Left lung (tissue), 10 donors: ENCODE measurements around the gene PADI1. TPM values are rescaled to one million over a fixed set of nuclear protein-coding genes. Genes with fewer than 3 reads are reported as not detected.

Source experiments
- ATAC-seq: fragments of 200-7000 bp; cut with Tn5 transposase; one replicate; pipeline ENCODE4 v1.9.1; 2020; ENCODE audit warnings: moderate library complexity
- DNase-seq, 4 donors: peaks; one replicate each; pipeline ENCODE4 v3.0.0-alpha.2; 2013 to 2020
- H3K27ac ChIP-seq, 2 donors: fragments of 200-600 bp; sonication (generic) in 1 of 2; one replicate each; pipeline versions ENCODE4 v1.5.0 to v1.8.0; 2020 to 2021
- H3K27me3 ChIP-seq, 2 donors: fragments of 200-600 bp; sonication (generic) in 1 of 2; one replicate each; pipeline versions ENCODE4 v1.5.0 to v1.8.0; 2020 to 2021
- H3K36me3 ChIP-seq, 2 donors: fragments of 200-600 bp; sonication (generic) in 1 of 2; one replicate each; pipeline versions ENCODE4 v1.5.0 to v1.8.0; 2020 to 2021
- H3K4me1 ChIP-seq, 2 donors: fragments of 200-600 bp; one replicate each; pipeline ENCODE4 v1.8.0; 2021
- H3K4me3 ChIP-seq, 2 donors: fragments of 200-600 bp; sonication (generic) in 1 of 2; one replicate each; pipeline versions ENCODE4 v1.5.0 to v1.8.0; 2020 to 2021; ENCODE audit warnings: mild to moderate bottlenecking in 1 of 2
- H3K9me3 ChIP-seq, 2 donors: fragments of 200-600 bp; sonication (generic) in 1 of 2; one replicate each; pipeline versions ENCODE4 v1.5.0 to v1.8.0; 2020 to 2021
- intact Hi-C, 2 donors: fragments of 100-400 bp; cut with DNase I; formaldehyde crosslinking; loops; one replicate each; pipeline versions ENCODE4 v1.11.2 to v1.14.2; 2022
- polyA plus RNA-seq, 6 donors: library from polyadenylated mRNA; unstranded; fragments of 120-200 nt; gene quantifications; one replicate each; pipeline ENCODE4 v1.2.1, GENCODE V29; 2013; ENCODE audit not compliant: insufficient read length in 6 of 6
- total RNA-seq, 2 donors: library from RNA; stranded (reverse); fragmentation: NEBNext Ultra II Directional; extraction: Animal tissue kit (Norgen Biotek cat#: 25700); gene quantifications; one replicate each; pipeline ENCODE4 v1.2.1, GENCODE V29; 2021
- TF ChIP-seq, protein P1 (sequence below), 2 donors: fragments of 200-600 bp; sonication (generic) in 1 of 2; IDR thresholded peaks; one replicate each; pipeline versions ENCODE4 v1.5.0 to v1.8.0; 2021; ENCODE audit warnings: antibody characterized with exemption in 2 of 2
- donor health status: DM: no; HTN: yes; CAD: no.
- donor health status: DM: no; HTN: no; CAD: no.

Gene PADI1
- total and polyA plus RNA-seq, 8 donors, result not detected

DNA sequence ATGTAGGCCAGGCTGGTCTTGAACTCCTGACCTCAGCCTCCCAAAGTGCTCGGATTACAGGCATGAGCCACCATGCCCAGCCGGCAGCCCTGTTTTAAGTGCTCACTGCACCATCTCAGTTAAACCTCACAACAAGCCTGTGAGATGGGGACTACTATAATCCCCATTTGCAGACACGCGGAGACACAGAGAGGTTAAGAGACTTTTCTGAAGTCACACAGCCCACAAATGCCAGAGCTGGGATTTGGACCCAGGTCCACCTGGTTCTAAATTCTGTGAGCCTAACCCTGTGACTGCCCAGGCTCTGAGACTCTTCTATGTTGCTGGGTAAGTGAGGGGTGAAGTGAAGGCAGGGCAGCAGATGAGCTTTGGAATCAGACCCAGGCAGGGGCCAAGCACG, 6.4 kb downstream of the PADI1 start:
- H3K27ac ChIP-seq, result no peak overlapping the region
- intact Hi-C loops, result no loop called here
- ATAC-seq, result no peak

DNA sequence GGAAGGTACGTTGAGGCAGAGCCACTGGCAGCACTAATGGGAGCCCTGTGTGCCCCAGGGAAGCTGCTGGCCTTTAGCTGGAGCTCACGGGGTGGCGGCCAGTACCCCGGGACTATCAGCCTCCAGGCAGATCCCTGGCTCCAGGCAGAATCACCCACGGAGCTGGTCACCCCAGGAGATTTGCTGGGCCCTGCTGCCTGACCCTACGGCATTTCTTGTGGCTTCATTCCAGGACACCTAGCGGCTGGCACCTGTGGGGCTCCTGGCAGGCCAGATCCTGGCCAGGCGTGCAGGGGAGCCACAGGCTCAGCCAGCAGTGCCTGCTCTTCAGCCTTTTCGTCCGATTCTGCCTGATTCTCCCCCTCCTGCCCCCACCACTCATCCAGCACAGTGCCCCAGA, 7.1 kb downstream of the PADI1 start:
- no peak for ATAC-seq

More for the DNA sequence above, 6.4 kb downstream of the PADI1 start:
- Histone ChIP-seq H3K27me3 (peaks cover 0 to 57% of the 10 kb centered on the region in 2 donors), H3K36me3 (no peaks in the 10 kb centered on the region), H3K4me1 (peaks cover 5 to 23% of the 10 kb centered on the region in 2 donors), H3K9me3 (no peaks in the 10 kb centered on the region), H3K4me3 (no peak overlapping the region)
- TF ChIP-seq, protein P1, sequence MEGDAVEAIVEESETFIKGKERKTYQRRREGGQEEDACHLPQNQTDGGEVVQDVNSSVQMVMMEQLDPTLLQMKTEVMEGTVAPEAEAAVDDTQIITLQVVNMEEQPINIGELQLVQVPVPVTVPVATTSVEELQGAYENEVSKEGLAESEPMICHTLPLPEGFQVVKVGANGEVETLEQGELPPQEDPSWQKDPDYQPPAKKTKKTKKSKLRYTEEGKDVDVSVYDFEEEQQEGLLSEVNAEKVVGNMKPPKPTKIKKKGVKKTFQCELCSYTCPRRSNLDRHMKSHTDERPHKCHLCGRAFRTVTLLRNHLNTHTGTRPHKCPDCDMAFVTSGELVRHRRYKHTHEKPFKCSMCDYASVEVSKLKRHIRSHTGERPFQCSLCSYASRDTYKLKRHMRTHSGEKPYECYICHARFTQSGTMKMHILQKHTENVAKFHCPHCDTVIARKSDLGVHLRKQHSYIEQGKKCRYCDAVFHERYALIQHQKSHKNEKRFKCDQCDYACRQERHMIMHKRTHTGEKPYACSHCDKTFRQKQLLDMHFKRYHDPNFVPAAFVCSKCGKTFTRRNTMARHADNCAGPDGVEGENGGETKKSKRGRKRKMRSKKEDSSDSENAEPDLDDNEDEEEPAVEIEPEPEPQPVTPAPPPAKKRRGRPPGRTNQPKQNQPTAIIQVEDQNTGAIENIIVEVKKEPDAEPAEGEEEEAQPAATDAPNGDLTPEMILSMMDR (IDR thresholded peaks at IDR 0.05), result no peak
- no peak for DNase-seq

DNA sequence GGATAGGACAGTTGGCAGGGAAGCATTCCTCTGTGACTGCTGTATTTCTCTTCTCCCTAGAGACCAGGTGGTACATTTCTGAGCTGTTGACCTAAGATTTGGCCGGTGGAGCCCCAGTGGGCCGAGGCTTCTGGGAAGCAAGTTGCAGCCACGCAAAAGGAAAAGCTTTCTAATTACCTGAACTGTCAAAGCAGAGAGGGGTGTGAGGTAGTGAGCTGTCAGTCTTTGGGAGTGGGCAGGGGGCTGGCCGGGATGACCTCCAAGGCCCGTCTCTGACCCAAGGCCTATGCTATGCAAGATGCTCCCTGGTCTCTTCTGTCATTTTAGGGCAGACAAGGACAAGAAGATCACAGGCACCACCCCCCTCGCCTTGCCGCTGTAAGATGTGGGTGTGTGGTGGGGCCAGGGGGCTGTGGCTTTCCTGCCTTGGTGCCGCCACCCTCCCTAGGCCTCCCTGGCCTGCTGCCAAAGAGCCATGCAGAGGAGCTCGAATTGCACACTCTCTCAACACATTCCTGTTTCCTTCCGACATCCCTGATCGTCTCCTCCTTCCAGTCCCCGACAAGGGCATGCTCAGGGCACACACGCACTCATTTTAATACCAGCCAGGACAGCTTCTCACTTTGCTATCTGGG, 7.7 kb downstream of the PADI1 start:
- Histone ChIP-seq H3K27me3 (peaks cover 0 to 60% of the 10 kb centered on the region in 2 donors), H3K4me1 (peaks cover 5 to 14% of the 10 kb centered on the region in 2 donors), H3K27ac (no peak overlapping the region), H3K36me3 (no peaks in the 10 kb centered on the region), H3K9me3 (no peaks in the 10 kb centered on the region), H3K4me3 (no peak overlapping the region)
- intact Hi-C loops, result no loop called here
- TF ChIP-seq, protein P1 (IDR thresholded peaks at IDR 0.05), result no peak
- DNase-seq (peak in 1 of 4 donors; percentile 64), ATAC-seq (no peak)

More for the DNA sequence above, 7.1 kb downstream of the PADI1 start:
- no peak overlapping the region for H3K4me3 ChIP-seq
- peaks cover 0 to 60% of the 10 kb centered on the region in 2 donors for H3K27me3 ChIP-seq
- no peaks in the 10 kb centered on the region for H3K36me3 ChIP-seq
- DNase-seq, result no peak
- H3K27ac ChIP-seq, result no peak overlapping the region
- TF ChIP-seq, protein P1 (IDR thresholded peaks at IDR 0.05), result no peak
- intact Hi-C loops, result no loop called here
- no peaks in the 10 kb centered on the region for H3K9me3 ChIP-seq
- H3K4me1 ChIP-seq, result peaks cover 5 to 20% of the 10 kb centered on the region in 2 donors

DNA sequence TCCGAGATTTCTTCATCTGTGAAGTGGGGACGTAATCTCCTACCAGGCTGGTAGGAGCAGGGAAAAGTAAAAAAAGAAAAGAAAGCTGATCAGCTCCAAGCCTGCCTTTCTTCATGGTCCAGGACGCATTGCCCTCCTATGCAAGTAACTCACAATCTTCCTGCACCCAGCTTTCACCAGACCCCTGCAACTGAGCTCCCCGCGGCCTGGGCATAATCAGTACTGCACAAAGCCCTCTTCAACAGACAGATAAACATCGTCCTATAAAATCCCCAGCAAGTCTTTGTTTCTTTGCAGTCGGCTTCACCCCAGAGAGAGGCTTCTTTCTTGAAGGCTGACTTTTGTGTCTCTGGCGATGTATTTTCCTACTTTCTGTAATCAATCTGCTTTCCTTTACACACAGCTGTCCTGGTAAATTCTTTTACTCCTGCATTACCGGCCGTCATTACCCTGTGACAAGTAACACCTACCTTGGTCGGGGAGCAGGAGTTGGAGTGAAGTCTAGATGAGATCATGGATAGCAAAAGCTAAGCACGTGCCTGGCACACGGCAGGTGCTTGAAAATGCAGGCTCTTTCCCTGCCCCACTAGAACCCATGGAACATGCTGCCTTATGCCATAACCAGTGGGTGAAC, 8.3 kb downstream of the PADI1 start:
- intact Hi-C loops, result no loop called here
- Histone ChIP-seq H3K27me3 (peaks cover 0 to 60% of the 10 kb centered on the region in 2 donors), H3K9me3 (no peaks in the 10 kb centered on the region), H3K36me3 (no peaks in the 10 kb centered on the region), H3K4me1 (peaks cover 5 to 8% of the 10 kb centered on the region in 2 donors), H3K4me3 (no peak overlapping the region), H3K27ac (no peak overlapping the region)
- no peak for ATAC-seq
- TF ChIP-seq, protein P1 (IDR thresholded peaks at IDR 0.05), result no peak
- DNase-seq, result no peak

DNA sequence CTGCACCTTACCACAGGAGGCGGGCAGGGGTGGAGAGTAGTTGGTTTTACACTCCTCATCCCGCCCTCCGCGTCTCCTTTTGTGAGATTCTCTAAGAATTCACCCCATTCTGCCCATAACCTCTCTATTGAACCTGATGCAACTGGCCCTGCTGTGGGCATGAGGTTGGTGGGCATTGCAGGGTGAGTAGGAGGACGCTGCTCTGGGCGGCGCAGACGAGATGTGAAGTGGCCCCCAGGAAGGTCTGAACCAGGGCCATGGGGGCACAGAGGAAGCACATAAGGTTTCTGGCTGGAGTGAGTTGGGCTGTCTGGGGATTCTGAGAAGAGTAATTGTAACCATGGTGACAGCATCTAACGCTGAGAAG, 8.8 kb downstream of the PADI1 start:
- H3K36me3 ChIP-seq, result no peaks in the 10 kb centered on the region
- no peak for ATAC-seq
- TF ChIP-seq, protein P1 (IDR thresholded peaks at IDR 0.05), result no peak
- peaks cover 5 to 8% of the 10 kb centered on the region in 2 donors for H3K4me1 ChIP-seq
- H3K4me3 ChIP-seq, result no peak overlapping the region
- no peak for DNase-seq
- intact Hi-C loops, result no loop called here
- peaks cover 0 to 60% of the 10 kb centered on the region in 2 donors for H3K27me3 ChIP-seq
- no peak overlapping the region for H3K27ac ChIP-seq
- H3K9me3 ChIP-seq, result no peaks in the 10 kb centered on the region
